H9 (cell line): ENCODE results near the gene UNK. TPM values are rescaled to one million over a fixed set of nuclear protein-coding genes. Genes with fewer than 3 reads are reported as not detected.
"Not testable (repeated sequence)": the region's sequence is repeated elsewhere in the genome, so short reads cannot be mapped to it uniquely, and the experiment has no call there.

Source experiments
- DNase-seq: peaks from one replicate; pipeline ENCODE4 v3.0.0-alpha.2; 2017
- H2AFZ ChIP-seq: one replicate; pipeline ENCODE4 v1.6.1; 2013; ENCODE audit warnings: mild to moderate bottlenecking, low read length, control low read depth, moderate library complexity
- H2AK5ac ChIP-seq: 2 replicates; pipeline ENCODE4 v1.6.1; 2013; ENCODE audit warnings: low read length, control low read depth, mixed read lengths; ENCODE audit not compliant: insufficient read length
- H2BK120ac ChIP-seq: one replicate; pipeline ENCODE4 v1.6.1; 2013; ENCODE audit warnings: low read depth, mild to moderate bottlenecking, low read length, control low read depth, inconsistent platforms; ENCODE audit not compliant: poor library complexity, severe bottlenecking
- H2BK12ac ChIP-seq: 2 replicates; pipeline ENCODE4 v1.6.1; 2013; ENCODE audit warnings: low read length, control low read depth, mixed read lengths, low read depth; ENCODE audit not compliant: insufficient read length
- H2BK15ac ChIP-seq: 2 replicates; pipeline ENCODE4 v1.6.1; 2013; ENCODE audit warnings: low read depth, low read length, control low read depth
- H2BK20ac ChIP-seq: one replicate; pipeline ENCODE4 v1.6.1; 2013; ENCODE audit warnings: low read depth, mild to moderate bottlenecking, low read length, control low read depth, inconsistent platforms; ENCODE audit not compliant: poor library complexity, severe bottlenecking
- H2BK5ac ChIP-seq: 2 replicates; pipeline ENCODE4 v1.6.1; 2013; ENCODE audit warnings: low read length, control low read depth, mixed read lengths; ENCODE audit not compliant: insufficient read length
- H3K14ac ChIP-seq: 2 replicates; pipeline ENCODE4 v1.6.1; 2013; ENCODE audit warnings: low read length, control low read depth; ENCODE audit not compliant: insufficient read depth
- H3K18ac ChIP-seq: 2 replicates; pipeline ENCODE4 v1.6.1; 2013; ENCODE audit warnings: low read depth, mild to moderate bottlenecking, mixed read lengths, low read length, control low read depth; ENCODE audit not compliant: insufficient read length
- H3K23ac ChIP-seq: 2 replicates; pipeline ENCODE4 v1.6.1; 2013; ENCODE audit warnings: low read length, control low read depth, mixed read lengths, low read depth; ENCODE audit not compliant: insufficient read length
- H3K23me2 ChIP-seq: 2 replicates; pipeline ENCODE4 v1.6.1; 2013; ENCODE audit warnings: low read depth, mild to moderate bottlenecking, mixed read lengths, low read length, control low read depth; ENCODE audit not compliant: insufficient read length, poor library complexity, severe bottlenecking
- H3K27ac ChIP-seq: 2 replicates; pipeline ENCODE4 v1.5.1; 2013; ENCODE audit warnings: low read length, control low read depth, mixed read lengths, low read depth; ENCODE audit not compliant: insufficient read length
- H3K27me3 ChIP-seq: 2 replicates; pipeline ENCODE4 v1.6.1; 2013; ENCODE audit warnings: low read length, control low read depth, inconsistent platforms; ENCODE audit not compliant: insufficient read depth
- H3K4ac ChIP-seq: 2 replicates; pipeline ENCODE4 v1.6.1; 2013; ENCODE audit warnings: low read depth, mild to moderate bottlenecking, control low read depth, inconsistent platforms, low read length, moderate library complexity
- H3K4me1 ChIP-seq: 2 replicates; pipeline ENCODE4 v1.6.1; 2013; ENCODE audit warnings: low read length, control low read depth, inconsistent platforms; ENCODE audit not compliant: insufficient read depth
- H3K4me2 ChIP-seq: 2 replicates; pipeline ENCODE4 v1.6.1; 2013; ENCODE audit warnings: low read length, control low read depth, mixed read lengths; ENCODE audit not compliant: insufficient read length, insufficient read depth
- H3K56ac ChIP-seq: 2 replicates; pipeline ENCODE4 v1.6.1; 2013; ENCODE audit warnings: low read depth, mild to moderate bottlenecking, mixed read lengths, low read length, control low read depth; ENCODE audit not compliant: insufficient read length
- H3K79me1 ChIP-seq: 2 replicates; pipeline ENCODE4 v1.6.1; 2013; ENCODE audit warnings: low read depth, mild to moderate bottlenecking, moderate library complexity, low read length, control low read depth, inconsistent platforms; ENCODE audit not compliant: insufficient read depth, poor library complexity, severe bottlenecking
- H3K79me2 ChIP-seq: 2 replicates; pipeline ENCODE4 v1.6.1; 2013; ENCODE audit warnings: low read length, control low read depth, inconsistent platforms; ENCODE audit not compliant: insufficient read depth
- H3K9ac ChIP-seq: 2 replicates; pipeline ENCODE4 v1.6.1; 2013; ENCODE audit warnings: low read length, control low read depth, mixed read lengths; ENCODE audit not compliant: insufficient read length; ENCODE audit errors: extremely low read depth
- H3K9me3 ChIP-seq: one replicate; pipeline ENCODE4 v1.6.1; 2013; ENCODE audit warnings: low read depth, low read length, inconsistent platforms; ENCODE audit not compliant: control insufficient read depth
- H3T11ph ChIP-seq: one replicate; pipeline ENCODE4 v1.6.1; 2013; ENCODE audit warnings: mild to moderate bottlenecking, low read length, control low read depth, inconsistent platforms
- H4K20me1 ChIP-seq: one replicate; pipeline ENCODE4 v1.6.1; 2013; ENCODE audit not compliant: control insufficient read depth, insufficient read length, insufficient read depth
- H4K5ac ChIP-seq: 2 replicates; pipeline ENCODE4 v1.6.1; 2013; ENCODE audit warnings: low read depth, mild to moderate bottlenecking, mixed read lengths, low read length, control low read depth; ENCODE audit not compliant: insufficient read length
- H4K8ac ChIP-seq: replicated peaks from 2 replicates; pipeline ENCODE4 v1.6.1; 2013; ENCODE audit warnings: low read length, control low read depth, mixed read lengths, low read depth; ENCODE audit not compliant: insufficient read length
- H4K91ac ChIP-seq: 2 replicates; pipeline ENCODE4 v1.6.1; 2013; ENCODE audit warnings: low read depth, mild to moderate bottlenecking, moderate library complexity, mixed read lengths, low read length, control low read depth; ENCODE audit not compliant: insufficient read length
- H3K27ac Mint-ChIP-seq, 3 experiments: 2 replicates in 2 of 3; 3 replicates in 1 of 3; pipeline ENCODE4 v1.8.0; 2020 to 2021; ENCODE audit warnings: mixed read lengths in 3 of 3, mild to moderate bottlenecking in 1 of 3, moderate library complexity in 1 of 3
- H3K27me3 Mint-ChIP-seq: 2 replicates; pipeline ENCODE4 v1.8.0; 2021; ENCODE audit warnings: low read depth, mild to moderate bottlenecking, moderate library complexity, mixed read lengths
- H3K36me3 Mint-ChIP-seq, 3 experiments: 2 replicates in 2 of 3; 3 replicates in 1 of 3; pipeline ENCODE4 v1.8.0; 2020 to 2021; ENCODE audit warnings: low read depth in 3 of 3, mixed read lengths in 3 of 3; ENCODE audit not compliant: insufficient read depth in 1 of 3
- H3K4me1 Mint-ChIP-seq, 2 experiments: 2 replicates each; pipeline ENCODE4 v1.8.0; 2020; ENCODE audit warnings: mixed read lengths in 2 of 2
- H3K4me3 Mint-ChIP-seq, 2 experiments: 2 replicates in 1 of 2; 3 replicates in 1 of 2; pipeline ENCODE4 v1.8.0; 2020 to 2021; ENCODE audit warnings: mild to moderate bottlenecking in 2 of 2, mixed read lengths in 2 of 2, moderate library complexity in 1 of 2
- H3K9me3 Mint-ChIP-seq, 2 experiments: 2 replicates in 1 of 2; 3 replicates in 1 of 2; pipeline ENCODE4 v1.8.0; 2020; ENCODE audit warnings: mild to moderate bottlenecking in 2 of 2, mixed read lengths in 2 of 2, moderate library complexity in 1 of 2
- WGBS: extraction: QIAGEN DNeasy Blood & Tissue Kit; methylation state at CpG from one replicate; pipeline ENCODE4 v1.1.7; 2013; ENCODE audit warnings: missing lambda C conversion rate, low lambda C conversion rate, mixed read lengths; ENCODE audit not compliant: insufficient read length; ENCODE audit errors: extremely low coverage; 5-methylcytosine and 5-hydroxymethylcytosine counted together
- total RNA-seq: library from RNA; stranded (reverse); gene quantifications from 2 replicates; pipeline ENCODE4 v1.2.1, GENCODE V29; 2021
- TF ChIP-seq, protein P1 (sequence below): fragments of 200-600 bp; sonication (generic); conservative IDR thresholded peaks from 3 replicates; pipeline ENCODE4 v1.8.0; 2021; ENCODE audit warnings: antibody characterized with exemption, mild to moderate bottlenecking

UNK gene
- total RNA-seq, 1 experiment from 2014 or later: 36.4 TPM

DNA sequence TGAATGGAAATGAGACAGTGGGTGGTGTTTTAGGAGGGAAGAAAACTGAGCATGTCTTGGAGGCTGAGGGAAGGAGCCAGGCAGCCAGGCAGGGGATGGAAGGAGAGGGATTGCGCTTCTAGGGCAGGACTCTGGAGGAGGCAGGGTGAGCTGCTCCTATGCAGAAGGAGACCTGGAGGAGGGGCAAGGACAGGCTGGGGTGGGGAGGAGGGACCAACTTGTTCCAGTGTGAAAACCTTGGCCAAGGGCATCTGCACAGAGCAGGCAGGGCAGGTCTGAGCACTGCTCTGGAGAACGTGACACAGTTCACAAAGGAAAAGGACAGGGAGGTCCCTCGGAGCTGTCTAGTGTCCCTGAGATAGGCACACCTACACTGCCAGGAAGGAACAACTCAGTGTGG is 25.1 kb upstream of the UNK start:
- Histone ChIP-seq H2BK15ac (no peak overlapping the region), H3K4ac (no peak overlapping the region), H2BK120ac (no peak overlapping the region), H3K79me2 (no peaks in the 10 kb centered on the region), H2AK5ac (no peak overlapping the region), H3K27ac (no peak overlapping the region), H4K8ac (no peak overlapping the region), H3K56ac (no peak overlapping the region), H2BK12ac (no peak overlapping the region), H3K9me3 (no peaks in the 10 kb centered on the region), H3K79me1 (no peaks in the 10 kb centered on the region), H3T11ph (no peak overlapping the region), H3K23ac (no peak overlapping the region), H3K4me1 (no peaks in the 10 kb centered on the region; the same call in 1 of the 2 replicates), H3K9ac (no peak overlapping the region), H2BK20ac (no peak overlapping the region), H2AFZ (no peak overlapping the region), H3K18ac (no peak overlapping the region), H3K27me3 (no peaks in the 10 kb centered on the region), H4K5ac (no peak overlapping the region), H3K14ac (no peak overlapping the region), H4K20me1 (no peaks in the 10 kb centered on the region), H2BK5ac (no peak overlapping the region), H3K4me2 (no peak overlapping the region), H3K23me2 (peaks cover 5% of the 10 kb centered on the region), H4K91ac (no peak overlapping the region)
- peaks cover 6% of the 10 kb centered on the region for H3K27me3 Mint-ChIP-seq
- H3K4me3 Mint-ChIP-seq: peak overlapping the region in 1 of 2 experiments; percentile 52; a peak in 2 of 5 replicates
- peaks cover 13 to 20% of the 10 kb centered on the region in 2 experiments for H3K4me1 Mint-ChIP-seq
- WGBS: no CpG with 5 or more reads among the region's 3 CpGs
- H3K9me3 Mint-ChIP-seq: no peaks in the 10 kb centered on the region
- TF ChIP-seq, protein P1, sequence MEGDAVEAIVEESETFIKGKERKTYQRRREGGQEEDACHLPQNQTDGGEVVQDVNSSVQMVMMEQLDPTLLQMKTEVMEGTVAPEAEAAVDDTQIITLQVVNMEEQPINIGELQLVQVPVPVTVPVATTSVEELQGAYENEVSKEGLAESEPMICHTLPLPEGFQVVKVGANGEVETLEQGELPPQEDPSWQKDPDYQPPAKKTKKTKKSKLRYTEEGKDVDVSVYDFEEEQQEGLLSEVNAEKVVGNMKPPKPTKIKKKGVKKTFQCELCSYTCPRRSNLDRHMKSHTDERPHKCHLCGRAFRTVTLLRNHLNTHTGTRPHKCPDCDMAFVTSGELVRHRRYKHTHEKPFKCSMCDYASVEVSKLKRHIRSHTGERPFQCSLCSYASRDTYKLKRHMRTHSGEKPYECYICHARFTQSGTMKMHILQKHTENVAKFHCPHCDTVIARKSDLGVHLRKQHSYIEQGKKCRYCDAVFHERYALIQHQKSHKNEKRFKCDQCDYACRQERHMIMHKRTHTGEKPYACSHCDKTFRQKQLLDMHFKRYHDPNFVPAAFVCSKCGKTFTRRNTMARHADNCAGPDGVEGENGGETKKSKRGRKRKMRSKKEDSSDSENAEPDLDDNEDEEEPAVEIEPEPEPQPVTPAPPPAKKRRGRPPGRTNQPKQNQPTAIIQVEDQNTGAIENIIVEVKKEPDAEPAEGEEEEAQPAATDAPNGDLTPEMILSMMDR: no peak
- H3K36me3 Mint-ChIP-seq: peaks cover 0 to 6% (median 2%) of the 10 kb centered on the region in 3 experiments; a peak in 4 of 7 replicates
- DNase-seq: no peak
- no peak overlapping the region; a peak in 1 of 7 replicates for H3K27ac Mint-ChIP-seq

DNA sequence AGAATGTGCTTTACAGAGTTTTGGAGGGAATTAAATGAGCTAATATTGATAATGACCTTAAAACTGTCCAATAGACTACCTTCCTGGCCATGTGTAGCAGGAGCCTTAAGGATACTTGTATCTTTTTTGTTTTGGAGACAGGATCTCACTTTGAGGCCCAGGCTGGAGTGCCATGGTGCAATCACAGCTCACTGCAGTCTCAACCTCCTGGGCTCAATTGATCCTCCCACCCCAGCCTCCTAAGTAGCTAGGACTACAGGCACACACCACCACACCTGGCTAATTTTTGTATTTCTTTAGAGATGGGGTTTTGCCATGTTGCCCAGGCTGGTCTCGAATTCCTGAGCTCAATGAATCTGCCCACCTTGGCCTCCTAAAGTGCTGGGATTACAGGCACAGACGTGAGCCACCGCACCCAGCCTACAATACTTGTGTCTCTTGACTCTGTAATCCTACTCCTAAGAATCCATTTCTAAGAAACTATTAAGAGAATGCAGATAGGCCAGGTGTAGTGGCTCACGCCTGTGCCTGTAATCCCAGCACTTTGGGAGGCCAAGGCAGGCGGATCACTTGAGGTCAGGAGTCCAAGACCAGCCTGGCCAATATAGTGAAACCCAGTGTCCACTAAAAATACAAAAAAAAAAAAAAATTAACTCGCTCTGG is 24.5 kb upstream of the UNK start:
- H4K5ac ChIP-seq, H3K18ac ChIP-seq, H3T11ph ChIP-seq, H2AFZ ChIP-seq, H2BK15ac ChIP-seq, H2BK12ac ChIP-seq, H3K4me2 ChIP-seq, H3K79me1 ChIP-seq, H3K27me3 ChIP-seq, H3K79me2 ChIP-seq, H3K9me3 Mint-ChIP-seq, H3K27ac ChIP-seq, H3K4me1 ChIP-seq, H3K9ac ChIP-seq, H2BK20ac ChIP-seq, H3K9me3 ChIP-seq, H3K14ac ChIP-seq, H3K36me3 Mint-ChIP-seq, H4K20me1 ChIP-seq, H2BK5ac ChIP-seq, DNase-seq, H4K91ac ChIP-seq, H3K56ac ChIP-seq, H3K27me3 Mint-ChIP-seq, H2BK120ac ChIP-seq, H4K8ac ChIP-seq, H3K27ac Mint-ChIP-seq, H3K4me3 Mint-ChIP-seq, H3K4ac ChIP-seq, H2AK5ac ChIP-seq, H3K23ac ChIP-seq: not testable (repeated sequence)
- H3K23me2 ChIP-seq: peaks cover 11% of the 10 kb centered on the region
- H3K4me1 Mint-ChIP-seq: peaks cover 9 to 15% of the 10 kb centered on the region in 2 experiments
- WGBS: no CpG with 5 or more reads among the region's 6 CpGs
